ENCODE measurements around the gene DISP3.

Gene DISP3

DNA sequence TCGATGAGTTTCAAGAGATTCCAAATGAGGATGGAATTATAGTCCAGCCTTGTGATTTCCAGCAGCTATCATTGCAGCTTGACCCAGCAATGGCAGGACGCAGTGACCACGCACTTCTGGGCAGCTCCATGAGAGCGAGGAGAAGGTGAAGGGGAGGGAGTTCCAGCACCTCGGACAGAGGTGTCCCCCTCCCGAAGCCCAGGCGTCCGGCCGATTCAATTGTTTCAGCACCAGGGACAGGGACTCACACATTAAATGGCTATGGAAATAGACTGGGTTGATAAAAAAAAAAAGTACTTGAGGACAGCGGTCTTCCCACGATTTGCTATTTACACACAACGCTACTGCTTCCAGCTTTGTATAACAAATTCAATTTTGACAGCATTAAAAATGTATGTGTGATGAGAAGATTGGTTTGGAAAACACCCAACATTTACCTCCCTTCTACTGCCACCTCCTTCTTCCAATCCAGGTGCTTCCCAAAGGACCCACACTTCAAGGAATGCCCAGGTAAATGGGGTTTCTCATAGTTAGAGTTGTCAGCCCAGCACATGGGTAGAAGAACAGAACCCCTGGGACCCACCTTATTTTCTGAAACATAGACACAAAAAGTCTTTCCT is 71.8 kb downstream of the DISP3 start:
- DNase-seq: no peak

DNA sequence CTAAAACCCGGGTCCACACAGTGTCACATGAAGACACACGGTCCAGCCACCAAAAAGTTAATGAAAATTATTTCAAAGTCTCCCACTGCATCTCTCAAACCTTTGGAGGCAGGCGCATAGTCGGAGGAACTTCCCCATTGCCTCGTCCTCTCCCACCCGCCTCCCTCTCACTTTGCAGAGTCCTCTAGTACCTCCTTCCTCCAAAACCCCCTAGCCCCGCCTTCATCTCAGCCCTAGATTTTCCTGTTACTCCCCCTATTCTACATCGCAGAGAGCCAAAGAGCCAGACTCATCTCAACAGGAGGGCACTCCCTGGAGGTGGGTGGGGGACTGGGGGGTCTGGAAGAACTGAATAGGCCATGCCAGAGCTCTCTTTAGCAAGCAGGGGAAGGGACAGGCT is 79.3 kb downstream of the DISP3 start:
- no peak for DNase-seq

DNA sequence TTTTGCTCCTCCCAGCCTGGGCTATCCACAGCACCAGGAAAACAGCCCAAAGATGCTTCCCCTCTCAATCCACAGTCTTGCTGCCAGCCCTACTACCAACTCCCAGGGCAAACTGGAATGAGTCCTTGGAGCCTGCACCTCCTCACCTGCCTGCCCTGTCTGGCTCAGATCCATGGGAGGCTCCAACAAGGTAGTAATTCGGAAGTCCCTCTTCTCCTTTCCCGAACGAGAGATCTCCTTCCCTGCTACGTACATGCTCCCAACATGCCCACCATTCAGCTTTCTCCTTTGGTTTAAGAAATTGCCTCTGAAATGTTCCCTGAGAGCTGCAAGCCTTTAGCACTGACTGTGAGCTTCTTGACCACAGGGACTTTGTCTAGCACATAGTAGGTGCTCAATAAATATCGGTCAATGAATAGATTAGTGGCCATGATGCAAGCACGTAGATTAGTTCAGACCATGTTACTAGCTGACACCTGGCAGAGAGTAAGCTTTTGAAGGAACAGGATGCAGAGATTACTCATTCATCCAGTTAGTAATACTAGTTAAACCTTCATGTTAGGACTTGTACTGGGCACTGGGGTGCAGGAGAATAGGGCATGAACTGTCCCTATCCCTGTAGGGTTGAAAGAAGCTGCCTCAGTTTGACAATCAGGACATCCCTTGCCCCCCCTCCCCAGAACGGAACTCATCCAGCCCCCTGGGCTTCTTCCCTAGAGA is 80.1 kb downstream of the DISP3 start:
- DNase-seq: no peak

DNA sequence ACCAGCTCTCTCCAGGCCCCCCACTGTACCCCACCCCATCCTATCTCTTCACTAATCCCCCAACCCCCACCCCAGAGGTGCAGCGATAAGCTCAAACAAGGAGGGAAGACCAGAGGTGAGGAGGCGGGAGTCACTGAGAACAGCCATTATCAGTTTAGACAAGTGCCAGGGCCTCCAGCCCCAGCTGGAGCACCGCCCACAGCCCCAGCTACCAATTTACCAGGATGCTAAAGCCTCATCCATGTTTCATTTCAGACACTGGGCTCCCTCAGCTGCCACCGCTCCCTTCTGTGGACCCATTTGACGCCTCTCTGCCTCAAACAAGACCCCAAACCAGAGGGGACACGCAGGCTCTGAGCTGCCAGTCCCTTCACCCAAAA is 80.6 kb downstream of the DISP3 start:
- DNase-seq: no peak

DNA sequence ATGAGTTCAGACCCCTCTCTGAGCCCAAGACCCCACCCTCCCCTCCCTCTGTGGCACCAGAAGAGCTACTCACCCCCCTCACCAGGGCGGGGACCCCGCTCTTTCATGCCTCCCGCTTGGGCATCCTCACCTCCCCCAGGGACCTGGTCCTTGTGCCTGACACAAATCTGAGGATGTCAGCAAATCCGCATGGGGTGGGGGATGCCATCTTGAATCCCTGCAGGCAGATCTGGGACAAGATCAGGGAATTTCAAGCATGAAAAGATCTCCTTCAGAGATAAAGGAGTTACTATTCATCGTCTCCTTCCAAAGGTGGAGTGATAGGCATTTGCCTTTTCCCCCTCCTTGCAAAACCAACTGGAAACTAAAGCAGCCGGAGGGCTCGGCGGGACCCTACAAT is 81.1 kb downstream of the DISP3 start:
- DNase-seq: no peak

DNA sequence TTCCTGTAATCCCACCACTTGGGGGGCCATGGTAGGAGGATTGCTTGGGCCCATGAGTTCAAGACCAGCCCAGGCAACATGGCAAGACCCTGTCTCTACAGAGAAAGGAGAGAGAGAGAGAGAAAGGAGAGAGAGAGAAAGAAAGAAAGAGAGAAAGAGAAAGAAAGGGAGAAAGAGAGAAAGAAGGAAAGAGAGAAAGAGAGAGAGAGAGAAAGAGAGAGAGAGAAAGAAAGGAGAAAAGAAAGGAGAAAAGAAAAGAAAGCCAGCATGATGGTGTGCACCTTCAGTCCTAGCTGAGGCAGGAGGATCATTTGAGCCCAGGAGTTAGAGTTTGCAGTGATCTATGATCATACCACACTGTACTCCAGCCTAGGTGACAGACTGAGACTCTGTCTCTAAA is 82.8 kb downstream of the DISP3 start:
- DNase-seq: no peak

DNA sequence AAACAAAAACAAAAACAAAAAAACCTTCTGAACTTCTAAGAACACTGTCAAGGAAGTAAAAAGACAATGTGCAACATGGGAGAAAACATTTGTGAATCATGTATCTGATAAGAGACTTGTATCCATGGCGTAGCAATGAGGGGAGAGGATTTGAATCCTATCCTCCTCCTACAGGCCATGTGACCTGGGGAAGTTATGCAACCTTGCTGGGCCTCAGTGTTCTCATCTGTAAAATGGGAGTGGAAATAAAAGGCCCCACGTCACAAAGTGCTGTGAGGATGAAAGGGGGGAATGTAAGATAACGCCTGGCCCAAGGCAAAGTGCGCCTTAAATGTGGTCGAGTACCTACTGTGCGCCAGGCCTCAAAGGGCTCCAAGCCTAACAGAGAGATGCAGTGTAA is 83.7 kb downstream of the DISP3 start:
- no peak for DNase-seq

DNA sequence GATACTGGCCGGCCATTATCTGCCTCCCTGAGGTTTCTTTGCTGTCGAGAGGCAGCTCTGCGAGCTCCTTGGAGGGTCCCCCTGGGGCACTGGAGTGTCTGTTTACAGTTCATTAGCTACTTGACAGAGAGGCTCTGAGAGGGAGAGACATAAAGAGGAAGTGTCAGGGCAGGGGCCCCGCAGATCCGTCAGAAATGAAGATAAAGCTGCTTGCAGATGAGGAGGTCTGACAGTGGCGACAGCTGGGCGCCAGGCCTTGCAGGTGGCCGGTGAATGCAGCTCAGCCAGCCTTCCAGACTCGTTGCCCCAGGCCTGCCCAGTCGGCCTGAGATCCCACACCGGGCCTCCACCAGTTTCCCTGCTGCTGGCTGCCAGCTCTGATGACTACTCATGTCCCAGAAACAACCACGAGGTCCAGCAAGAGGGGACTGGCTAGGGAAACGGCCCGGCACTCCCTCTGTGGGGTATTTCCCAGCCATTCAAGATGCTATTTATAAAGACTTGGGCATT is 84.7 kb downstream of the DISP3 start:
- no peak for DNase-seq

DNA sequence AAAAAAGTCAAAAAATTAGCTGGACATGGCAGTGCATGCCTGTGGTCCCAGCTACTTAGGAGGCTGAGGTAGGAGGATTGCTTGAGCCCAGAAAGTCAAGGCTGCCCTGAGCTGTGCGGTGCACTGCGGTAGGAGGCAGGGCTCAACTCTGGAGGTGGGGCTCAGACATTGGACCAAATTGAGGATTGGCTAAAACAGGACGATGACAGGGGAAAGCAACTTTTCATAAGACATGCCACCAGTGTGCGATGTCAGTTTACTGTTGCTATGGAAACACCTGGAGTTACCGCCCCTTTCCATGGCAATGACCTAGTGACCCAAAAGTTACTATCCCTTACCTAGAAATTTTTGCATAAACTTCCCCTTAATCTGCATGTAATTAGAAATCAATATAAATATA is 85.3 kb downstream of the DISP3 start:
- no peak for DNase-seq

DNA sequence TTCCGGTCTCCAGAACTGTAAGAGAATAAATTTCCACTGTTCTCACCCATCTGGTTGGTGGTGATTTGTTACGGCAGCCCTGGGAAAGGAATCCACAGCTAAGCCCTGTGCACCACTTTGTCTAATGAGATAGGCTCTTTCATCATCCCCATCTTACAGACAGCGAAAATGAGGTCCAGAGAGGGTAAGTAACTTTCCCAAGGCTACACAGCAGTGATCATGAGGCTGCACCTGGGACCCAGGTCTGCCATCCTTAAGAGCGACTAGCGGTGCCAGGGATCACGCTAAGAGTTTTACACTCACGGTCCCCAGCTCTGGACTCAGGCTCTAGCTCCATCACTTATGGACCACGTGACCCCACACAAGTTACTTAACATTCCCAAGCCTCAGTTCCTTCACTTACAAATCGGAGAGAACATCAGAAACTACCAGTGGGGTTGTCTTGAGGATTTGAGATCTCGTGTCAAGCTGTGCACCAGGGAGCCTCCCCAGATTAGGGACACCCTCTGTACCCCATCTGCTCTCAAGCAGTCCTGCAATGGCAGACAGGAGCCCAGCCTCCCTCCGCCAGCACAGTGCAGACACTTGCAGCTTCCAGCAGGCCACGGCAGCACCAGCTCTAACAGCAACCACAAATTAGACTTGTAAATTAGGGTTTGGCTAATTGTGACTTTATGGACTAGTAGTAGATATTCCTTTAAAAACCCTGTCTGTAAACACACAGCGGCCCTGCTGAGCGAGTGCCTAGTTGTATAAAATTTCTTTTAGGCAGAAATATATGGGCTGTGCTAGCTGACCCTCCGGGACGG is 87.3 kb downstream of the DISP3 start:
- DNase-seq: no peak

DNA sequence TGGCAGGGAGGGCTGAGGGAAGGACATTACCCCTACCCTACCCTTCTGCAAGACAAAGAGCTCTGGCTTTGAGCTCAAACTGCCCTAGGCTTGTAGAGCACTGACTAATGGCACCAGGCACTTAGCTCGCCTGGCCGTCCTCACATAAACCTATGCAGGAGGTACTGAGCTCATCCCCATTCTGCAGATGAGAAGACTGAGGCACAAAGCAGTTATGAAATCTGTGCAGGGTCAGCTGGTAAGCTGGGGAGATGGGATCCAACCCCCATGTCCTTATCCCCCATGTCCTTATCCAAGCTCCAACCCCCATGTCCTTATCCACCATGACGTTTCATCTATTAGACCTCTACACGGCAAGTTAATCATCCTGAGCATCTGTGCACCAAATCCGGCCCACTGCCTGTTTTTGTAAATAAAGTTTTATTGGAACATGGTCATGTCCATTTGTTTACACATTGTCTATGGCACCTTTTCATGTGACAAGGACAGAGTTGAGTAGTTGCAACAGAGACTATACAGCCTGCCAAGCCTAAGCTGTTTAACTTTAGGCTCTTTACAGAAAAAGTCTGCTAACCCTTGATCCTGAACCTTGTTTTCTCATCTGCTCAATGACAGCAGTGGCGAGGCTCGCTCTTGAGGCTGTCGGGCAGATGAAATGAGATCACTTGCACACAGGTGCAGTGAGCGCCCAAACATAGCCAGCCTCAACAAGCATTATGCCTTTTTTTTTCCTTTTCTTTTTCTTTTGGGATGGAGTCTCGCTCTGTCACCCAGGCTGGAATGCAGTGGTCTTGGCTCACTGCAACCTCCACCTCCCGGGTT is 88.5 kb downstream of the DISP3 start:
- DNase-seq: no peak

DNA sequence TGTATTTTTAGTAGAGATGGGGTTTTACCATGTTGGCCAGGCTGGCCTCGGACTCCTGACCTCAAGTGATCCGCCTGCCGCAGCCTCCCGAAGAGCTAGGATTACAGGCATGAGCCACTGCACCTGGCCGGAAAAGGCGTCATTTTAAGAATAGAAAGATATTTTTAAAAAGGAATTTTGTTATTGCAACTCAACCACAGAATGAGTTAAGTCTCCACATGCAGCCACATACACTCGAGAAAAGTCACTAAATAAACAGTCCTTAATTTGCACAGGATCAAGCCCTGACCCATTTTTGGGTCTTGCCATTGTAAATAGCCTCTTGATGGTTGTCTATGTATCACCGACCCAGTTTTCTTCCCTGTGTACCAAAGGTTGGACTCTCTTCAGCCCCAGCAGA is 89.7 kb downstream of the DISP3 start:
- DNase-seq: no peak

DNA sequence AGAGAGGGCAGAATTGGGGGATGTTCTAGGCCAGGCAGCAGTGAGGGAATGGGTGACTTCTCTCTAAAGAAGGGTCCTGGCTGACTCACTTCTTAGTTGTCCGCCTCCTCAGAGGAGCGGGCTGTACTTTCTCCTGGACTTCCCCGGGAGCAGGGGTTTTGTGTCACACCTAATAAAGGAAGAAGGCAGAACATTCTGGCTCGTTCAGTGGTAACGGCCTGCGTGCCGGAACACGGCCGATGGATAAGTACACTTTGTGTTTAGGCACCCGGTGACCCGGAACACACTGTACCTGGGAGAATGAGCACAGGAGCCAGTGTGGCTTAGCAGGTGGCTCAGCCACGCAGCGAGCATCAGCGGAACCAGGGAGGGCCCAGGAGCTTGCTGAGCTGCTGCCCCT is 90.6 kb downstream of the DISP3 start:
- DNase-seq: no peak

DNA sequence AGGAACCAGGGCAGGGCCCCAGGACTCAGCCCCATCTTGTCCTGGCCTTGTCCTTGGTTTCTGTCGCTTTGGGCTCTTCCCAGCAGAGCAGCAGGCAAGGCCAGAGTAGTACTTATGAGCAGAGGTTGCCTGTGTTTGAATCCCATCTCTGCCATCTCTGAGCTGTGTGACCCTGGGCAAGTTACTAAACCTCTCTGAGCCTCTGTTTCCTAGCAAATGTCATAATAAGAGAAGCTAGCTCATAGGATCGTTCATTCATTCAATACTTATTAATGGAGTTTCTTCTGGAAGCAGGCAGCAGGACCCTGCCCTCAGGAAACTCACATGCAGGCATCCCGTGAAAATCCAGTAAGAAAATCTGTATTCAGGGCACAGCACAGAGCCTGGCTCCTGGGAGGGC is 91.0 kb downstream of the DISP3 start:
- no peak for DNase-seq

DNA sequence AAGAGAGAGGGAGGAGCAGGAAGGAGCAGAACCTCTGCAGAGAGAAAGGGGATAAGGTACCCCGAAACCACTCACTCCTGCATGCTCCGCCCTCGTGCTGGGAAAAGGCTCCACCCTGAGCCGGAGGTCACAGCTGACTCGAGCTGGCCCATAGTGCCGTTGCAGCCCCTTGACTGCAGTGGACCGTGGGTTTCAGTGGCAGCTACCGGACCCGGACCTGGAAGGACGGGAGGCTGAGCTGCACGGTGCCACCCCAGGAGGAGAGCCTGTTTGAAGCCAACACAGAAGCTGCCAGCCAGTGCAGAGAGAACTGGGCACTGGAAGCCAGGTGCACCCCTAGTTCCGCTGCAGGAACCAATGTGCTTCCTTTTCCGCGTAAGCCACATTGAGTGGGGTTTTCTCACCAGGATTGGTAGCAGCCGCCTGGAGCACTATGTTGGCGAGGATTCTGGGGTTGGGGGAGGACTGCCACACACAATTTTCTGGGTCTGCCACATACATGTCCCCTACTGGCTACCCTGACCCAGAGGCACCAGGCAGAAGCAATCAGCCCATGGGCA is 91.9 kb downstream of the DISP3 start:
- no peak for DNase-seq

DNA sequence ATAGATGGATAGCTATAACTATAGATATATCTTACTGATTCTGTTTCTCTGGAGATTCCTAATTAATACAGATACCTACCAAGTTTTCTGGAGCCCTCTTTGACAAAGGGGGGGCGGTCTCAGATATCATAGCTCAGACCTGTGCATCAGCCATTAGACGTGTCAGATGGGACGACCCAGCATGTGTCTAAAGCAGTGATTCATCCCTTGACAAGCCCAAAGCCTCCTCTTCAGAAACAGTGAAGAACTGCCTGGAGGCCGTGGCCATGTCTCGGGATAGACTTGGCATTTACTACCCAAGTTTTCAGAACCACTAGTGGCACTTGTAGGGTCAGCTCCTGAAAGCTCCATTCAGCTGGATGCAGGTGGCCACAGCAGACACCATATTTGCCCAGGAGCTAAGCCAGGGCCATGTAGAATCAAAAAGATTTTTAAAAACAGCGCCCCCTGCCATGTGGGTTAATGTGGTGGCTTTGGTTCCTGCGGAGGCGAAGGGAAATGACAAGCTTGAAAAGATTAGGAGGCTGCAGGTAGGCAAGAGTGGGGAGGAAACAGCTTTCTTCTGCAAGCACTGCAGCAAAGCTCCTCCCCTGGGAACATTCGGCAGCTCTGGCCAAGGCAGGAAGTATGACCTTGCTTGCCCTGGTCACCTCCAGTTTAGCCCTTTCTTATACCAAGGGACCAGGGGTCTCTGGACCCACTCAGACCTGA is 93.1 kb downstream of the DISP3 start:
- peak in 1 of 2 experiments; percentile 20 for DNase-seq

DNA sequence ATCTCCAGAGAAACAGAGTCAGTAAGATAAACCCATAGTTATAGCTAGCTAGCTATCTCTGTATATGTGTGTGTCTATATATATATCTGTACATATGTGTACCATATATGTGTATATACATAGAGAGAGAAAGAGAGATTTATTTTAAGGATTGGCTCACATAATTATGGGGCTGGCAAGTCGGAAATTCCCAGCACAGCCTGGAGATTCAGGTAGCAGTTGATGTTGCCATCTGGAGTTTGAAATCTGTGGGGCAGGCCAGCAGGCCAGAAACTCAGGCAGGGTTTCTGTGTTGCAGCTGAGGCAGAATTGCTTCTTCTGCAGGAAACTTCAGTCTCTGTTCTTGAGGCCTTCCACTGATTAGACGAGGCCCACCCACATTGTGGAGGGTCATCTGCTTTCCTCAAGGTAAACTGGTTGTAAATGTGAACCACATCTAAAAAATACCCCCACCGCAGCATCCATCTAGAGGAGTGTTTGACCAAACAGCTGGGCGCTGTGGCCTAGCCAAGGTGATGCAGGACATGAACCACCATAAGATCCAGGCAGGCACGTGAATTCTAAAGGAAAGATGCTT is 94.2 kb downstream of the DISP3 start:
- no peak for DNase-seq

DNA sequence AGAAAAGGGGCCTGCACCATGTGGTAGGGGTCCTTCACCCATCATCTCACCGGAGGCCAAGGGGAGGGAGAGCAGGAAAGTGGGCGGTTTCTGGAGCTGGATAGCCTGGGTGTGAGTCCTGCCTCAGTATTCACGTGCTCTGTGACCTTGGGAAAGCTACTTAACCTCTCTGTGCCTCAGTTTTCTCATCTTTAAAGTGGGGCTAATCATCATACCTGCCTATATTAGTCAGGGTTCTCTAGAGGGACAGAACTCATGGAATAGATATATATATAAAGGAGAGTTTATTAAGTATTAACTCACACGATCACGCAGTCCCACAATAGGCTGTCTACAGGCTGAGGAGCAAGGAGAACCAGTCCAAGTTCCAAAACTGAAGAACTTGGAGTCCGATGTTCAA is 96.6 kb downstream of the DISP3 start:
- DNase-seq: no peak

DNA sequence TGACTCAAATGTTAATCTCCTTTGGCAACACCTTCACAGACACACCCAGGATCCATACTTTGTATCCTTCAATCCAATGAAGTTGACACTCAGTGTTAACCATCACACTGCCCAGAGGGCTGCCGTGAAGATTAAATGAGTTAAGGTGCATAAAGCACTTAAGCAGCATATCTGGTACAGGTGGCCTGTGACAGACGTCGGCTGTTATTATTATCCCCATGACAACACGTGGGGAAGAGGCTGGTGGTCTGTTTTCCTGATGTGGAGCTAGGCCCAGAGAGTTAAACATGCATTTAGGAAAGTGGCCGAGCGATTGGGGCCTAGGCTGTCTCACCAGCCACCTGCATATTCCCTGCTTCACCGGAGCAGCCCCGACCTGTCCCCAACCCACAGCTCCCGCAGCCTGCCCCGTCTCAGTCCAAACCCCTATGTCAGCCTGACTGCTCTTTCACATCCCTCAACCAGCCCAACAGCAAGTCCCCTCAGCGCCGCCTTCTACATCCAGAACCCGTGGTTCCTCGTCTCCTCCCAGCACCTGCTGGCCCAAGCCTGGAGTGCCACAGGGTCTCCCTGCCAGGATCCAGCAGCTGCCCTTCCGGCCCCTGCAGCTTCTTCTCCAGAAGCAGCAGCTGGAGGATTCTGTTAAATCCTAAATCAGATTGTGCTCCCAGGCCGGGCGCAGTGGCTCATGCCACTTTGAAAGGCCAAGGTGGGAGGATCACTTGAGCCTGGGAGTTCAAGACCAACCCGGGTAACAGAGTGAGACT is 97.3 kb downstream of the DISP3 start:
- DNase-seq: no peak

DNA sequence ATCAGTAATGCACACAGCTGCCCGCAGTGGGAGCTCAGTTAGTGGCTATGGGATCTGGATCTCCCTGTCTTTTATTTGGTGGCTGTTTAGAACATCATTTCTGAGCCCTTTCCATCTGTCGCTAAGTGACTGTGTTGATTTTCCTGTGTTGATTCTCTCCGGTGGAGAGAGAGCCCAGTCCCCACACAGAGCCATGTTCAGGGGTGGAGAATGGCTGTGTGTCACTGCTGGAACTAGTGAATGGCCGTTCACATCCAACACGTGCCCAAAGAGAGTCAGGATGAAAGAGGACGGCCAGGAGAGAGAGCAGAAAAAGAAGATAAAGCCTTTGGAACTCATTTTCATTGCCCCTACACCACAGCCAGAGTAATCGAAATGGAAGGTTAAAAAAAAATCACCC is 99.0 kb downstream of the DISP3 start:
- DNase-seq: no peak

DNA sequence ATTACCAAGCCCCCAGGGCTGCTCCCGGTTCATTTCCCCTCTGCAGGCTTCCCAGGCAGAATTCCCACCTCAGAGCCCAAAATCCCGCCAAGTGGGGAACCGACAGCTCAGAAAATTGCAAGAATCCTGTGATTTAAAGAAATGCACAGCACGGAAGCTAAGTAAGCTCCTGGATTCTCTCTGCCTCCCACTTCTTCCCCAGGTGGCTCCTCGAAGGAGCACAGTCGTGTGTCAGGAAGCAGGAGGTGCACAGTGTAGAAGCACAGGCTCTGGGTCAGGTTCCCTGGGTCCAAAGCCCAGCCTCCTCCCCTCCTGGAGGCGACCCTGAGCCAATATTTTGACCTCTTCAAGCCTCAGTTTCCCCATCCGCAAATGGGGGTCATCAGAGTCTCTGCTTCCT is 100.6 kb downstream of the DISP3 start:
- DNase-seq: no peak
